Right atrium auricular region (tissue), 2 donors: ENCODE measurements around the gene FKBP6. TPM values are rescaled to one million over a fixed set of nuclear protein-coding genes. Genes with fewer than 3 reads are reported as not detected.
A peak's percentile ranks its signal among the peaks of the same experiment; 100 is the strongest.
"Not testable (repeated sequence)": the region's sequence is repeated elsewhere in the genome, so short reads cannot be mapped to it uniquely, and the experiment has no call there.

Experiments
- DNase-seq: peaks from one replicate; pipeline ENCODE4 v3.0.0-alpha.2; 2019; ENCODE audit warnings: low spot score
- H3K27ac ChIP-seq, 2 donors: fragments of 200-600 bp; sonication (generic); 1 replicate in 1 of 2; 2 replicates in 1 of 2; pipeline ENCODE4 v1.5.1; 2016 to 2019
- H3K27me3 ChIP-seq, 2 donors: fragments of 200-600 bp; sonication (generic); one replicate each; pipeline versions ENCODE4 v1.5.1 to v1.6.0; 2017 to 2019
- H3K36me3 ChIP-seq: fragments of 200-600 bp; sonication (generic); one replicate; pipeline ENCODE4 v1.5.1; 2016
- H3K4me1 ChIP-seq, 2 donors: fragments of 200-600 bp; sonication (generic); one replicate each; pipeline versions ENCODE4 v1.5.1 to v1.6.0; 2017 to 2019
- H3K4me3 ChIP-seq, 2 donors: fragments of 200-600 bp; sonication (generic); 1 replicate in 1 of 2; 2 replicates in 1 of 2; pipeline ENCODE4 v1.5.1; 2017 to 2019; ENCODE audit warnings: mild to moderate bottlenecking in 1 of 2, moderate library complexity in 1 of 2
- H3K9me3 ChIP-seq, 2 donors: fragments of 200-600 bp; sonication (generic); one replicate each; pipeline ENCODE4 v1.5.1; 2019
- CTCF ChIP-seq, 2 donors: fragments of 200-600 bp; sonication (generic); IDR thresholded peaks; one replicate each; pipeline ENCODE4 v1.5.1; 2019; ENCODE audit warnings: antibody characterized with exemption in 2 of 2
- total RNA-seq, 2 donors: library from RNA; depleted of rRNA; stranded (reverse); fragments of >200 nt; gene quantifications; one replicate each; pipeline ENCODE4 v1.1.0, GENCODE V29; 2016

The FKBP6 gene
- total RNA-seq, 2 donors from 2014 or later, result not detected

- Histone ChIP-seq H3K4me3 (no peak overlapping the region), H3K4me1 (peaks cover 0 to 11% of the 10 kb centered on the region in 2 donors), H3K36me3 (peaks cover 16% of the 10 kb centered on the region), H3K9me3 (no peaks in the 10 kb centered on the region), H3K27me3 (no peaks in the 10 kb centered on the region), H3K27ac (no peak overlapping the region)
- no peak for DNase-seq
- no peak for TF ChIP-seq CTCF (IDR thresholded peaks at IDR 0.05)
These were observed 20.5 kb upstream of the FKBP6 start for GRCh38 chr7:73307436-73307835.

GRCh38 chr7:73308074-73308664 is 19.8 kb upstream of the FKBP6 start:
- Histone ChIP-seq H3K27ac (peak overlapping the region; percentile 59 to 68), H3K9me3 (no peaks in the 10 kb centered on the region), H3K36me3 (peaks cover 15% of the 10 kb centered on the region), H3K4me1 (peaks cover 0 to 11% of the 10 kb centered on the region in 2 donors), H3K4me3 (peak overlapping the region; percentile 81 to 84), H3K27me3 (no peaks in the 10 kb centered on the region)
- no peak for TF ChIP-seq CTCF (IDR thresholded peaks at IDR 0.05)
- DNase-seq, result no peak

- Histone ChIP-seq H3K27ac (peak within 1 kb of the TSS; percentile 59 to 68), H3K4me3 (peak within 1 kb of the TSS; percentile 81 to 84), H3K4me1 (peaks cover 0 to 11% of the 10 kb centered on the region in 2 donors), H3K36me3 (peaks cover 10% of the 10 kb centered on the region), H3K9me3 (no peaks in the 10 kb centered on the region), H3K27me3 (no peaks in the 10 kb centered on the region)
- TF ChIP-seq CTCF (IDR thresholded peaks at IDR 0.05), result no peak
- DNase-seq, result peak; percentile 83
These were observed 19.2 kb upstream of the FKBP6 start, which contains the start of gene NSUN5 for GRCh38 chr7:73308665-73309214. TSS of gene NSUN5 (minus strand) at chr7:73308826. CDS start at chr7:73308790, 36 bp downstream.

GRCh38 chr7:73311421-73311820 is 16.5 kb upstream of the FKBP6 start:
- DNase-seq, H3K4me3 ChIP-seq, H3K27me3 ChIP-seq, H3K27ac ChIP-seq, H3K36me3 ChIP-seq, H3K9me3 ChIP-seq: not testable (repeated sequence)
- peaks cover 0 to 11% of the 10 kb centered on the region in 2 donors for H3K4me1 ChIP-seq

- Histone ChIP-seq H3K27me3 (no peaks in the 10 kb centered on the region), H3K4me1 (peaks cover 0 to 11% of the 10 kb centered on the region in 2 donors), H3K4me3 (no peak overlapping the region), H3K36me3 (no peaks in the 10 kb centered on the region), H3K27ac (no peak overlapping the region), H3K9me3 (no peaks in the 10 kb centered on the region)
- TF ChIP-seq CTCF (IDR thresholded peaks at IDR 0.05), result no peak
- DNase-seq, result no peak
These were observed 15.0 kb upstream of the FKBP6 start for GRCh38 chr7:73312831-73313520.

GRCh38 chr7:73313521-73313906 is 14.4 kb upstream of the FKBP6 start:
- Histone ChIP-seq H3K36me3 (no peaks in the 10 kb centered on the region), H3K4me3 (no peak overlapping the region), H3K27me3 (no peaks in the 10 kb centered on the region), H3K9me3 (no peaks in the 10 kb centered on the region), H3K4me1 (peaks cover 0 to 8% of the 10 kb centered on the region in 2 donors), H3K27ac (no peak overlapping the region)
- TF ChIP-seq CTCF (IDR thresholded peaks at IDR 0.05), result no peak
- DNase-seq, result no peak
